ENCODE results near the gene SOX18.

Gene SOX18

DNA sequence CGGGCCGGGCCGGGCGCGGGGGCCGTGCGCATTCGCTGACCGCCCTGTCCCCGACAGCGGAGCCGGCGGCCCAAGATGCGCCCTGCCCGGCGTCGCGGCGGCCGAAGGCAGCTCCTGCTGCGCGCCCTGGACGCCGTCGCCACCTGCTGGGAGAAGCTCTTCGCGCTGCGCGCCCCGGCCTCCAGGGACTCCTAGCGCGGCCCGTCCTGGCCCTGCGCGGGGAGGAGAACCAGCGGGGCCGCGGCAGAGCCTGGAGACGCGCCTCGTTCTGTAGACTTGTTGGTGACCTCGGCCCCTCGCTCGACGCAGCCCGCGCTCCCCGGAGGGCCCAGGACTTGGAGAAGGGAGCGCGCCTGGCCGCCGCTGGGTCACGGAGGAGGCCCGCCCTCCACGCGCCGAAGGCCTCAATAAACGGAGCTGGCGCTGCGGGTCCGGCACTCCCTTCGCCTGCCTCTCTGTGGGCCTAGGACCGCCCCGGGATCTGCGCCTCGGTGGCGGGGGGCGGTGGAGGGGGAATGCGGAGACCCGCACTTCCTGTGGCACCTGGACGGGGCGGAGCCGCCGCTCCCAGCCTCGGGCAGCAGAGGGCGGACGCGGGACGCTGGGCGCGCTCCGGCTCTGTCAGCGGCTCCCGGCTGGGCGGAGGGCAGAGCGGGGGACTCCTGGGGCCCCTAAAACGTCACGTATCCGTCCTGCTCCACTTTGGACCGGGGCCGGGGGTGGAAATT is 10.7 kb downstream of the SOX18 start:
- peak; percentile 54 to 71 for DNase-seq (ENCODE audit: low read depth in 2 of 2)

GRCh38 chr20:64038224-64038564 is 11.2 kb downstream of the SOX18 start:
- no peak for DNase-seq (ENCODE audit: low read depth in 2 of 2)

DNA sequence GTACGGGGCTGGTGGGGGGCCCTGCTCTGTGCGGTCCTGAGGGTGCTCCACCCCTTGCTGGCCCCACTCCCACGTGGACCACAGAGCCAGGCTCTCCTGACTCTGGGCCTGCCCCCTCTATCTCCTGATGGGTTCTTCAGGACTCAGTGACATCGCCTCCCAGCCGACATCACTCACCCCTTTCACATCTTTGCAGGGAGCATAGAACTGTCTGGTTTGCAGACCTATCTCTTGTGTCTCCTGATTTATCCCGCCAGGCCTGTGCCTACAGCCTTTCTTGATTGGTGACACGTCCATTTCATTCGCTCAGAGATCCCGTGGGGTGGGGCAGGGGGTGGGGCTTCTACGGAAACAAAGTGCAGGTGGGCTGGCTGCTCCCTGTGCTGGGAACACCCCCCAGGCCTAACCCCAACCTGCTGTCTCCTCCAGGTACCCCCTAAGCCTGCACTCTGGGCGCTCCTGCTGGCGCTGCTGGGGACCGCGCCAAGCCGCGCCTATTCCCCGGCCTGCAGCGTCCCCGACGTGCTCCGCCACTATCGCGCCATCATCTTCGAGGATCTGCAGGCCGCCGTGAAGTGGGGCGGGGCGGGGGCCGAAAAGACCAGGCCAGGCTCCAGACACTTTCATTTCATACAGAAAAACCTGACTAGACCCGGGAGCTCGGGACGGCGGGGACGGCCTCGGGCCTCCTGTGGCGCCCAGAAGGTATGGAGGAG is 11.8 kb downstream of the SOX18 start:
- no peak for DNase-seq (ENCODE audit: low read depth in 2 of 2)

- no peak for DNase-seq (ENCODE audit: low read depth in 2 of 2)
Measured at GRCh38 chr20:64037199-64037497, 12.3 kb downstream of the SOX18 start.

DNA sequence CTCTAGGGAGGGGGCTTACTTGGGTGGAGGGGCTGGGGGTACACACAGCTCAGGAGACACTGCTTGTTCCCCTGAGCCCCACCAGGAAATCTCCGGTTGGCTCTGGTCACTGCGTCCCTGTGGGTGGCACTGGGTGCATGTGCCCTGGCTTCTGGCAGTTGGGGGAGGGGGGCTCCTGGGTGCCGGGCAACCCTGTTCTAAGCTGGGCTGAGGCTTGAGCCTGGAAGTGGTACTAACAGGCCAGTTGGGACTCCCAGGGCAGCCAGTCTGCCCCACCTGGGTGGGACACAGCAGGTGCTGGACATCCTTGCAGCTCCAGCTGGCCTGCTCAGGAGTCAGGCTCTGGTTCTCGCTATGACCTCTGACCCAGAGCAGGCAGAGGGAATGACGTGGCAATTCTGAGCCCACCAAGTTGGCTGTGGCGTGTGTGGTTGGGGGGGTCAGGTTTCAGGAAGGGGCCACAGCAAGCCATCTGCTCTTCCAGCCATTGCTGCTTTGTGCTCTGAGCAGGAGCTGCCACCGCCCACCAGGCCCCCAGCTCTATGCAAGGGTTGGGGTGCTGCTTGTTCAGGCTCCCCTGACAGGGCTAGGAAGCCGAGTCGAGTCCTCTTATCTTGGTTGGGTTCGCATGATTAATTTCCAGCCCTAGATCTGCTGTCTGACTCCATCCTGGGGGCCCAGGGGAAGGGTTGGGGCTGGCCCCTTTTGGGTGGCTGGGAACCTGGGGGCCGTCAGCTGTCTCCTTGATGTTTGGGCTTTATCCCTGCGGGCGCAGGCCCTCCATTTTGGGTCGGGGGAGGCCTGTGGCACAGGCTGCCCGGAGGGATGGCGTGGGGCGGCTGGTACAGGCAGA is 12.9 kb downstream of the SOX18 start:
- DNase-seq (ENCODE audit: low read depth in 2 of 2), result no peak

- no peak for DNase-seq (ENCODE audit: low read depth in 2 of 2)
Measured at GRCh38 chr20:64035933-64036345, 13.5 kb downstream of the SOX18 start, which contains the start of gene C20orf204. Gene C20orf204, plus strand, starts transcription at chr20:64036182. Its CDS starts 142 bp downstream, at chr20:64036324.

DNA sequence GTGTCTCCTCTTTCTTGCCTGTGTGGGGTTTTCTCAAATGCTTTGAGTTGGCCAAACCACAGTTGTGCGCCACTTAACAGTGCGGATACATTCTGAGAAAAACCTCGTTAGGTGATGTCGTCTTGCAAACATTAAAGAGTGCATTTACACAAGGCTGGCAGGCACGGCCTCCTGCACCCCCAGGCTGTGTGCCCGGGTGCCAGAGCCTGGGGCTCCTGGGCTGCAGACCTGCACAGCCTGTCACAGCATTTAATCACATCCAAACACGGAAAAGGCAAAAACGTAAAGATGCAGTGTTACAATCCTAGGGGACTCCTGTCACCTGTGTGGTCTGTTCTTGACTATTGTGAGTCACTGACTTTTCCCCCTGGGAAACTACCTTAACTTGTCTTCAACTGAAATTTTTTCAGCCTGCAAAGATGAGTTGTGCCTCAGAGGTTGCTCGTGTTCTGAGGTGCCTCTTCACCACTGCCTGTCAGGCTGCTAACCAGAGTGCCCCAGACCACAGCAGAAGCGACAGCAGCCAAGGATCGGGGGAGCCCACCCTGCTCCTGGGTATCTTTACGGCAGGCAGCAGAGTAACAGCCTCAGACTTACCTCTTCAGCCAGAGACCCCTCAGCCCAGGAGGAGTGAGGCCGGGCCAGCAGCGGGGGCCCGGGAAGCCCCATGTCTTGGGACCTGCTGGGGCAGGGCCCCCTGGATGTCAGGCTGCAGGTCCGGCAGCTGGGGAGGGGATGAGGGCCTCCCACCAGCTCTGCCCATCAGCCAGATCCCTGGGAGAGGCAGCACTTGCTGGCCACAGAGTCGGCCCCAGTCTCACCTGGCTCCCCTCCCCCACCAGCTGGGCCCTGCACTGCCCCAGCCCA is 14.1 kb downstream of the SOX18 start:
- no peak for DNase-seq (ENCODE audit: low read depth in 2 of 2)

- no peak for DNase-seq (ENCODE audit: low read depth in 2 of 2)
Measured at GRCh38 chr20:64033981-64034493, 15.4 kb downstream of the SOX18 start.

- no peak for DNase-seq (ENCODE audit: low read depth in 2 of 2)
Measured at GRCh38 chr20:64032706-64033624, 16.5 kb downstream of the SOX18 start.

GRCh38 chr20:64031822-64032314 is 17.6 kb downstream of the SOX18 start:
- DNase-seq (ENCODE audit: low read depth in 2 of 2), result no peak

DNA sequence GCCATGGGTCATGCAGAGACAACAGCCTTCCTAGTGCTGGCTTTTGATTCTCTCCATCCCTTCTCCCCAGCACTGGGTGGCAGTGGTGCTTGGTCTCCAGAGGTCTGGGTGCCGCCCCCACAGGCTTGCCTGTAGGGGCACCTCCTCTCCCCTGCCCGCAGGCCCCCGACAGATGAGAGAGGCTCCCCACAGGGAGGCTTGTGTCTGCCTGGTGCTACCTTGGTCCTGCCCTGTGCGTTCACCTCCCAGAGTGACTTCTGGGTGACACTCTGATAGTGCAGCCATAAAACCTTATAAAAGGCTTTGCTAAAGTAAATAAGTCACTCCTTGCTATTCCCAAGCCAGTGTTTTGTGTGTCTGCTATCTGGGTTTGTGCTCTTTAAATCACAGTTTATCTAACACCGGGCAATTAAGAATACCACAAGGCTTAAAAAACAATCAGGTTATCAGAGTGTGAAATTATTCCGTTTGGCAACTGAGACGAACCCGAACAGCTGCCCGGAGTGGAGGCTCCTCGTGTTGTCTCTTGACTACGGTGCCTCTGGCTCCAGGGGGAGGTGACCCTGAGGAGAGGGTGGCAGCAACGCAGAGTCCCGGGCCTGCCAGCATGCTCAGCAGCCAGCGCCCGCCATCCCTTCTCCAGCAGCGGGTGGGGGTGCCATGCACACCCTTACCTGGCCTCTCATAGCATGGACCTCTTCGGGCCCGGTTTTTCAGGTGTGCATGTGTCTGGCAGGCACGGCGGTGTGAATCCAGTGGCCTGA is 18.9 kb downstream of the SOX18 start:
- DNase-seq (ENCODE audit: low read depth in 2 of 2), result no peak

GRCh38 chr20:64029293-64030117 is 19.9 kb downstream of the SOX18 start:
- DNase-seq (ENCODE audit: low read depth in 2 of 2), result no peak

GRCh38 chr20:64027981-64028685 is 21.3 kb downstream of the SOX18 start:
- no peak for DNase-seq (ENCODE audit: low read depth in 2 of 2)

GRCh38 chr20:64025826-64026412 is 23.5 kb downstream of the SOX18 start:
- no peak for DNase-seq (ENCODE audit: low read depth in 2 of 2)

GRCh38 chr20:64025101-64025825 is 24.2 kb downstream of the SOX18 start:
- DNase-seq (ENCODE audit: low read depth in 2 of 2), result no peak

GRCh38 chr20:64024141-64024990 is 25.1 kb downstream of the SOX18 start:
- no peak for DNase-seq (ENCODE audit: low read depth in 2 of 2)

All from stimulated activated CD4-positive, alpha-beta T cell treated with anti-CD3 and anti-CD28 coated beads, Interleukin-15, amount 100 ng/mL, for 48 hours (primary cell).